Measurements from ENCODE around the gene GPR173.

Gene GPR173, protein sequence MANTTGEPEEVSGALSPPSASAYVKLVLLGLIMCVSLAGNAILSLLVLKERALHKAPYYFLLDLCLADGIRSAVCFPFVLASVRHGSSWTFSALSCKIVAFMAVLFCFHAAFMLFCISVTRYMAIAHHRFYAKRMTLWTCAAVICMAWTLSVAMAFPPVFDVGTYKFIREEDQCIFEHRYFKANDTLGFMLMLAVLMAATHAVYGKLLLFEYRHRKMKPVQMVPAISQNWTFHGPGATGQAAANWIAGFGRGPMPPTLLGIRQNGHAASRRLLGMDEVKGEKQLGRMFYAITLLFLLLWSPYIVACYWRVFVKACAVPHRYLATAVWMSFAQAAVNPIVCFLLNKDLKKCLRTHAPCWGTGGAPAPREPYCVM

GRCh38 chrX:53048169-53049126 lies at the start of gene GPR173:
Gene GPR173, plus strand, starts transcription at chrX:53048789. Its CDS starts 27,833 bp downstream, at chrX:53076622.
- no peak for DNase-seq (ENCODE audit: low read depth in 2 of 2)

GRCh38 chrX:53000447-53001135 lies 48.0 kb upstream of the GPR173 start:
- DNase-seq (ENCODE audit: low read depth in 2 of 2), result no peak

GRCh38 chrX:53001958-53002357 lies 46.6 kb upstream of the GPR173 start:
- DNase-seq (ENCODE audit: low read depth in 2 of 2), result no peak

DNA sequence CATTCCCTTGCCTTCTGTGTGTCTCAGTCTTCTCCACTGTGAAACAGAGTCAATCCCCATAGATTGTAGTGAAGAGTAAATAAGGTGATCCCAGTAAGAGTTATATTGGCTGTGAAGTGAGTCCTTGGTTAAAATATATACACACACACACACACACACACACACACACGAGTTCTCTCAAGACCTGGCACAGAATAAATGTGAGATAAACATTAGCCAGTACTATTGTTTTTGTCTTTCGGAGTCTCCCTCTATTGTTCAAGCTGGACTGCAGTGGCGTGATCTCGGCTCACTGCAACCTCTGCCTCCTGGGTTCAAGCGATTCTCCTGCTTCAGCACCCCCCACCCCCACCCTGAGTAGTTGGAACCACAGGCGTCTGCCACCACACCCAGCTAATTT lies 45.5 kb upstream of the GPR173 start:
- DNase-seq (ENCODE audit: low read depth in 2 of 2), result no peak

DNA sequence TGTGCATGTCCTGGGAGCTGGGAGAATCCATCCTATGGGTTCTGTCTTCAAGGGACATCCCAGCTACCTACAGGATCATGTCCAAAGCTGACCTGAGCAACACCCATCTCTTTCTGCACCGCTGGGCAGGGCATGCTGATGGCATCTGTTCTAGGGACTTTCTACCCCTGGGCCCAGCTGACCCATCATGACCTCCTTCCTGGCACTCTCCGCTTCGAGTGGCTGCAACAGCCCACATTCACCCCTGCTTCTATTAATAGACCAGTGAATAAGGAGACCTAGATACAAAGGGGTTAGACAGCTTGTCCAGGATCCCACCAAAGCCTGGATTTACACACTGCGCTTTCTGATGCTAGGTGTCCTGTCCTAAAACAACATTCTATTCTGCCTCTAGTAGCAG lies 44.6 kb upstream of the GPR173 start:
- no peak for DNase-seq (ENCODE audit: low read depth in 2 of 2)

- no peak for DNase-seq (ENCODE audit: low read depth in 2 of 2)
These were observed 43.8 kb upstream of the GPR173 start for GRCh38 chrX:53004811-53005210.

DNA sequence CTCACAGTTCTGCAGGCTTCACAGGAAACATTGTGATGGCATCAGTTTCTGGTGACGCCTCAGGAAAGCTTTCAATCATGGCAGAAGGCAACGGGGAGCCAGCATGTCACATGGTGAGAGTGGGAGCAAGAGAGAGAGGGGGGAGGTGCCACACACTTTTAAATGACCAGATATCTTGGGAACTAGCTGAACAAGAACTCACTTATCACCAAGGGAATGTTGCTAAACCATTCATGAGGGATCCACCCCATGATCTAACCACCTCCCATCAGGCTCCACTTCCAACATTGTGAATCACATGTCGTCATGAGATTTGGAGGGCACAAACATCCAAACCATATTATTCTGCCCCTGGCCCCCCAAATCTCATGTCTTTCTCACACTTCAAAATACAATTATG lies 43.3 kb upstream of the GPR173 start:
- no peak for DNase-seq (ENCODE audit: low read depth in 2 of 2)

DNA sequence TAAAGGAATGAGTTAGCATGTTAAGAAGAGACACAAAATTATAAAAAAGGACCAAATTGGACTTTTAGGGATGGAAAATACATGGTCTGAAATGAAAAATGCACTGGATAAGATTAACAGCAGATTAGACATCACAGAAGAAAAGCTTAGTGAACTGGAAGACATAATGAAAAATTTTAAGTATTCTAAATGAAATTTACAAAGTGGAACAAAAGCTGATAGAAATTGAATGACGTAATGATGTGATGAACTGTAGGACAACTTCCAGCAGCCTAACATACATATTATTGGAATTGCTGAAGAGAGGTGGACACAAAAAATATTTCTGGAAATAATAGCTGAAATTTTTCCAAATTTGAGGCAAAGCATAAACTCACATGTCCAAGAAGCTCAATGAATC lies 39.6 kb upstream of the GPR173 start:
- no peak for DNase-seq (ENCODE audit: low read depth in 2 of 2)

DNA sequence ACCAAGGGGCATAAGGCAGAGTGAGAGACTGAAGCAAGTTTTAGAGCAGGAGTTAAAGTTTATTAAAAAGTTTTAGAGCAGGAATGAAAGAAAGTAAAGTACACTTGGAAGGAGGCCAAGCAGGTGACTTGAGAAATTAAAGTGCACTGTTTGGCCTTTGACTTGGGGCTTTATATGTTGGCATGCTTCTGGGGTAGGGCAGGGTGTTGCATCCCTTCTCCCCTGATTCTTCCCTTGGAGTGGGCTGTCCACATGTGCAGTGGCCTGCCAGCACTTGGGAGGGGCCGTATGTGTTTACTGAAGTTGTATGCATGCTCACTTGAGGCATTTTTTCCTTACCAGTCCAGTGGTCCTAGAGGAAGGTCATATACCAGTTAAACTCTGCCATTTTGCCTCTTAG lies 35.3 kb upstream of the GPR173 start:
- DNase-seq (ENCODE audit: low read depth in 2 of 2), result no peak

GRCh38 chrX:53018627-53019026 lies 30.0 kb upstream of the GPR173 start:
- DNase-seq (ENCODE audit: low read depth in 2 of 2), result no peak

GRCh38 chrX:53022381-53022780 lies 26.2 kb upstream of the GPR173 start:
- DNase-seq (ENCODE audit: low read depth in 2 of 2), result no peak

GRCh38 chrX:53028678-53029077 lies 19.9 kb upstream of the GPR173 start:
- no peak for DNase-seq (ENCODE audit: low read depth in 2 of 2)

DNA sequence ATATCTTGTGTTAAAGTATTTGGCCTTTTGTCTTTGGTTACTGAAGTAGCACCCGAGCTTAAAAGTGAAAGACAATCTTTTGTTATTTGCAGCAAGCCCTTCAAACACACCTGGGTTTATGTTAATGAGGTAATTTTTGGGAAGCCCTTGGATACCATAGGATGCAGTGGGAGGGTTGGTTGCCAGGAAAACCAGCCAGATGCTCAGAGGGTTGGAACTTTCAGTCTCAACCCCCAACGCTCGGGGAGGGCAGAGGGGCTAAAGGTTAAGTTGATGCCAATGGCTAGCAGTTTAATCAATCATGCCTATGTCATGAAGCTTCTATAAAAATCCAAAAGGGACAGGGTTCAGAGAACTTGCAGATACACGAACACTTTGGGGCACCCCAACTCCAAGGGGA lies 17.2 kb upstream of the GPR173 start:
- DNase-seq (ENCODE audit: low read depth in 2 of 2), result no peak

GRCh38 chrX:53036149-53036548 lies 12.4 kb upstream of the GPR173 start:
- DNase-seq (ENCODE audit: low read depth in 2 of 2), result no peak

GRCh38 chrX:53039236-53039635 lies 9.4 kb upstream of the GPR173 start:
- DNase-seq (ENCODE audit: low read depth in 2 of 2), result no peak

DNA sequence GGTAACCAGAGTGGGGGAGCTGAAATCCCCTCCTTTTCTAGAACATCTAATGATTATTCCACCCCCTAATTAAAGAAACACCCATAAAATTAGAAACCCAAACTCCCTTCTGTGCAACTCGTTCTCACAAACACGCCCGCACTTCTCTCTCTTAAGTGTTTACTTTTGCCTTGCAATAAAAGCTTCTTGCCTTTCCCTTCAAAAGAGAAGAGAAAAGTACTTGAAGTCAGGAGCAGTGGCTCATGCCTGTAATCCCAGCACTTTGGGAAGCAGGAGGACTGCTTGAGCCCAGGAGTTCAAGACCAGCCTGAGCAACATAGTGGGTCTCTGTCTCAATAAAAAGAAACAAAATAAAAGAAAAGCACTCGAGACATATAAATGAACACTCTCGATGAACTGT lies 3.6 kb upstream of the GPR173 start:
- no peak for DNase-seq (ENCODE audit: low read depth in 2 of 2)

GRCh38 chrX:53047228-53047627 lies 1.4 kb upstream of the GPR173 start:
- DNase-seq (ENCODE audit: low read depth in 2 of 2), result no peak

GRCh38 chrX:53049127-53049517 lies 533 bp downstream of the GPR173 start:
- DNase-seq (ENCODE audit: low read depth in 2 of 2), result no peak

GRCh38 chrX:53050841-53051240 lies 2.3 kb downstream of the GPR173 start:
- DNase-seq (ENCODE audit: low read depth in 2 of 2), result no peak

DNA sequence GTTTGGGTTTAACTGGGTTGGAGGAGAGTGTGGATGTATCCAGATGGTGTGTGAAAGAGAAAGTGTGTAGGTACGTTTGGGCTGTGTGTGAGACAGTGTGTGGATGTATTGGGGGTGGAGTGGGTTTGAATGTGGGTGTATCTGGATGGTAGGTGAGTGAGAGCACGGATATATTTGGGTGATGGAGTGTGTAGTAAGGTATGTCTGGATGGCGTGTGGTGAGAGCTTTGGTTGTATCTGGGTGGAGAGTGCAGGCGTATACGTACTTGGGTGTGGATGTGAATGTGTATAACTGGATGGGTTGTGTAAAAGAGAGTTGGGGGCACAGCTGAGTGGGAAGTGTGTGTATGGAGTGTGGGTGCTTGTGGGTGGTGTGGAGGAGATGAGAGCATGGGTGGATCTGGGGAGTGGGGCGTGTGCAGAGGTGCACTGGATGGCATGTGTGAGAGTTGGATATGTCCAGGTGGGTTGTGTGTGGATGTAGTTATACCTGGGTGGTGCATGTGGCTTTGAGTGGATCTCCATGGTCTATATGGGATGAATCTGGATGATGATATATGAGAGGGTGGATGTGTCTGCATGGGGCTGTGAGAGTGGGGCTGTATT lies 6.8 kb downstream of the GPR173 start:
- no peak for DNase-seq (ENCODE audit: low read depth in 2 of 2)

GRCh38 chrX:53056292-53056691 lies 7.7 kb downstream of the GPR173 start:
- DNase-seq (ENCODE audit: low read depth in 2 of 2), result no peak

GRCh38 chrX:53065104-53065503 lies 16.5 kb downstream of the GPR173 start:
- DNase-seq (ENCODE audit: low read depth in 2 of 2), result no peak

Data from activated CD4-positive, alpha-beta T cell treated with anti-CD3 and anti-CD28 coated beads for 24 hours (primary cell).